HG02852 (cell line): ENCODE measurements around the gene S100A16.
A peak's percentile ranks its signal among the peaks of the same experiment; 100 is the strongest.
"Not testable (repeated sequence)": the region's sequence is repeated elsewhere in the genome, so short reads cannot be mapped to it uniquely, and the experiment has no call there.

Source experiments
- ATAC-seq: cut with Tn5 transposase; IDR thresholded peaks from one replicate; pipeline ENCODE4 v1.9.1; 2021; ENCODE audit warnings: mild to moderate bottlenecking, moderate library complexity; ENCODE audit not compliant: unreplicated experiment

Gene S100A16

DNA sequence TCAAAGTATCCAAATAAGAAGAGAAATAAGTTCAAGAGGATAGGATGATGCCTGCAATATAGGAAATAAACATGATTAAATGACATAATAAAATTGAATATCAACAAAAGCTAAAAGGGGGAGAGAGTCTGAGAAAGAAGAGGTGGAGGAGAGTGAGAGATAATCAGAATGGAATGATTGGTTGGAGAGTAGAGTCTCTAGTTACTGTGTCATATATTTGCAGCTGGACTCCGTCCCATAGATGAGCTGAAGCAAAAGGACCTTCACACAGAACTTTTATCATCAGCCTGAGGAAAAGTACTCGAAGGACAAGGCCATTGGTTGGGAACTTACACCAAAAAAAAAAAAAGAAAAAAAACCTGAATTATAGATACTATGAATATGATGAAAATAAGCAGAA, 24.5 kb downstream of the S100A16 start:
- ATAC-seq: no peak

DNA sequence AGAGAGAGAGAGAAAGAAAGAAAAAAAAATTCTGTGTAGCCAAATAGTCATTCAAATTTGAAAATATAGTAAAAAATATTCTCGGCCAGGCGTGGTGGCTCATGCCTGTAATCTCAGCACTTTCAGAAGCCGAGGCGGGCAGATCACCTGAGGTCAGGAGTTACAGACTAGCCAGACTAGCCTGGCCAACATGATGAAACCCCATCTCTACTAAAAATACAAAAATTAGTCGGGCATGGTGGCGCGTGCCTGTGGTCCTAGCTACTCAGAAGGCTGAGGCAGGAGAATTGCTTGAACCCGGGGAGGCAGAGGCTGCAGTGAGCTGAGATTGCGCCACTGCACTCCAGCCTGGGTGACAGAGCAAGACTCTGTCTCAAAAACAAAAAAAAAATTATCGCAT, 24.9 kb downstream of the S100A16 start:
- ATAC-seq: not testable (repeated sequence)

DNA sequence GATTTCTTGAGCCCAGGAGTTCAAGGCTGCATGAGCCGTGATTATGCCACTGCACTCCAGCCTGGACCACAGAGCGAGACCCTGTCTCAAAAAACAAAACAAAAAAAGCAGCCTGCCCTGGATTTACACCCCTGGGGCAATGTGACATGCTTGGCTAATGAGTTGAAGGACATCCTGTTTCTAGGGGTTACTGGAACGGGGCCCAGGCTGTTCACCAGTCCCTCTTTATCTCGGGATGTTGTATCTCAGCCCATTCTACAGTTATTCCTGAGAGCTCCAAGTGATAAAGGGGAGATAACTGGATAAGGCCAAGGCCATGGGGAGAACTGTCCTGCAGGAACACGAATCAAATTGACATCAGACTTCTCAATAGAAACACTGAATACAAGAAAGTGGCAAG, 25.6 kb downstream of the S100A16 start:
- ATAC-seq: no peak

DNA sequence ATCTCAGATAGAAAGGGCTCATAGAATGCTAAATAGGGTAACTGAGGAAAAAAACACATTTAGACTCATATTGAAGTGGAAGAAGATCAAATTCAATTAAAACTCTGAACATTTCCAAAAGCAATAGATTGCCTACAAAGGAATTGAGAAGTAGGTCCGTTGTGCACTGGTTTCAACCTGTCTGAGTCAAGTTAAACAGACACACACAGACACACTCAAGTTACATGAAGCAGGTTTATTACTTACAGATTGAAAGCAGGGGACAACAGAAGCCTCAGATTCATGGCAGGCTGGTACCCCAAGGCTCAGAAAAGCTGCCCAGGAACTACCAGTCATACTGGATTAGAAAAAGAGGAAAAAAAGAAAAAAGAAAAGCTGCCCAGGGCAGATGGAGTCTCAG, 26.6 kb downstream of the S100A16 start:
- no peak for ATAC-seq

DNA sequence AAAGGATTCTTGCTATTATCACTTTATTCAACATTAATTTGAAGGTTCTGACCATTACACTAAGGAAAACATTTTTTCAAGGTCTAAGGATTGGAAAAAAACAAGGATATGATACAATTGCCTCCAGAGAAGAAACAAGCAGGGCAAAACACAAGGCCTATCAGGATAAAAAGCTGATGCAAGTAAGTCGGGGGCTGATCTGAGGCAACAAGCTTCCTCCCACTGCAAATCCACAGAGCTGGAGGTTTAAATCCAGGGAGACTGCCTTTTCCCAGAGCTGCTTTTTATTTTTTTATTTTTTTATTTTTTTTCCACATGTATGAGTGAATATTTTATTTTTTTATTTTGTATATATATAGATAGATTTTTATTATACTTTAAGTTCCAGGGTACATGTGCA, 27.9 kb downstream of the S100A16 start:
- ATAC-seq: no peak

DNA sequence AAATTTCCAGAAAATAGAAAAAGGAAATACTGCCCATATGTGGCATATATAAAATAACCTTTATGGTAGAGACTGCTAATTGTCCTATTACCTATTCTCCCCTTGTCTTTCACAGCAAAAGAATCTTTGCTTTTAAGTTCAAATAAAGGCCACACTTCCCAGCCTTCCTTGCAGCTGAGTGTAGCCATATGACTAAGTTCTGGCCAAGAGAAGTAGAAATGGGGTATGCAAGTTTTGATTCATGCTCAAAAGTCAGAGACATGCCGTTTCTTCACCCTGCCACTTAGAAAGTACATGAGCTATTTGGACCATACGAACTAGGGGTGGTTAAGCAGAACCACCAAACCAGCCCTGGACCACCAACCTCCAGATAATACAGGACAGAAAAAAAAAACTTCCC, 29.0 kb downstream of the S100A16 start:
- ATAC-seq: no peak

DNA sequence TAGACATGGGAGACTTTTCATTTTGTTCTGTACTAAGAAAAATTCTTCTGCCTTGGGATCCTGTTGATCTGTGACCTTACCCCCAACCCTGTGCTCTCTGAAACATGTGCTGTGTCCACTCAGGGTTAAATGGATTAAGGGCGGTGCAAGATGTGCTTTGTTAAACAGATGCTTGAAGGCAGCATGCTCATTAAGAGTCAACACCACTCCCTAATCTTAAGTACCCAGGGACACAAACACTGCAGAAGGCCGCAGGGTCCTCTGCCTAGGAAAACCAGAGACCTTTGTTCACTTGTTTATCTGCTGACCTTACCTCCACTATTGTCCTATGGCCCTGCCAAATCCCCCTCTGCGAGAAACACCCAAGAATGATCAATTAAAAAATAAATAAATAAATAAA, 29.4 kb downstream of the S100A16 start:
- not testable (repeated sequence) for ATAC-seq

DNA sequence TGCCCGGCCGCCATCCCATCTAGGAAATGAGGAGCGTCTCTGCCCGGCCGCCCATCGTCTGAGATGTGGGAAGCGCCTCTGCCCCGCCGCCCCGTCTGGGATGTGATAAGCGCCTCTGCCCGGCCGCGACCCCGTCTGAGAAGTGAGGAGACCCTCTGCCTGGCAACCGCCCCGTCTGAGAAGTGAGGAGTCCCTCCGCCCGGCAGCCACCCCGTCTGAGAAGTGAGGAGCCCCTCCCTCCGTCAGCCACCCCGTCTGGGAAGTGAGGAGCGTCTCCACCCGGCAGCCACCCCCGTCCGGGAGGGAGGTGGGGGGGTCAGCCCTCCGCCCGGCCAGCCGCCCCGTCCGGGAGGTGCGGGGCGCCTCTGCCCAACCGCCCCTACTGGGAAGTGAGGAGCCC, 30.1 kb downstream of the S100A16 start:
- ATAC-seq: not testable (repeated sequence)

DNA sequence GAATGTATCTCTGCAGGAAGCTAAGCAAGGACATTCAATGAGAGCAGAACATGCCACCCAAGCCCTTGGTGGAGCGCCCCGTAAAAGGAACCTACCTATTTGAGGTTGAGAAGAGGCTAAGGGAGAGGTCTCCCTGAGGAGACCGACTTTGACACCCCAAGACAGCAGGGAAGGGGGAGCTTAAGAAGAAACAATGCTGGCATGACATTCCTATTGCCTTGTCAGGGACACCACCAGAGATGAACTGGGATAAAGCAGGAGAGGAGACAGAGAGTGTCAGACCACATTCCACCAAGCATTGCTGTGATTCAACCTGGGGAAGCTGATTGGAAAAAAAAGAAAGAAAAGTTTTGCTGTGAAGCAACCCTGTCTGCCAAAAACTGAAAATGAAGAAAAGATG, 34.0 kb downstream of the S100A16 start:
- no peak for ATAC-seq

DNA sequence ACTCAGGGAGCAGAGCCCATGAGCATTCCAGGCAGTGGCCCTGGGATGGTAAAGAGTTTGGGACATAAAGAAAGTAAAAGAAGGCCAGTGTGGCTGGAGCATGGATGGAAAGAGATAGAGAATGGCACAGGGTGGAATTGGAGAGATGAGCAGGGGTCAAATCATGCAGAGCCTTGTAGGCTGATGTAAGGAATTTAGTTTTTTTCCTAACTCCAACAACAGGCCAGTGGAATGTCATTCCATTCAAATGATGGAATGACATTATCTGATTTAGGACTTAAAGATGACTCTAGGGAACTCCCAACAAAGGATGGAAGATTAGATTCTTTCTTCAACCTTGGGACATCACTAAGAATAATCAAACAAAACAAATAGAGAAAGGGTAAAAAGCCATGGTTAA, 34.4 kb downstream of the S100A16 start:
- ATAC-seq: no peak

DNA sequence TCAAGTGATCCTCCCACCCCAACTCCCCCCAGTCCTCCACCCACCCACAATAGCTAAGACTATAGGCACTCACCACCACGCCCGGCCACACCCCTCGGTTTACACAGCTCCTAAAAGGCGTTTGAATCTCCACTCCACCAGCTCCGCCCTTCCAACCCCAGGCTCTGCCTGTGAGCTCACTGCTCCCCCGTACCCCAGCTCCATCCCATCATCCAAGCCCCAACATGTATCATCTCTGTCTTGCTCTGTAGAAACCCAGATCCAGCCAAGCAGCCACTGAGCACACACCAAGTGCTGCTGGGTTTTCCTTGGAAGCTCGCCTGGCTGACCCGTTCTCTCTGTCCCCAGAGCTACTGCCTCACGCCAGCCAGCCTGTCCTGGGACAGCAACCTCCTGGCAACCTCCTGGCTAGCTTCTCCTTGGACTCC, 35.3 kb downstream of the S100A16 start:
- no peak for ATAC-seq

DNA sequence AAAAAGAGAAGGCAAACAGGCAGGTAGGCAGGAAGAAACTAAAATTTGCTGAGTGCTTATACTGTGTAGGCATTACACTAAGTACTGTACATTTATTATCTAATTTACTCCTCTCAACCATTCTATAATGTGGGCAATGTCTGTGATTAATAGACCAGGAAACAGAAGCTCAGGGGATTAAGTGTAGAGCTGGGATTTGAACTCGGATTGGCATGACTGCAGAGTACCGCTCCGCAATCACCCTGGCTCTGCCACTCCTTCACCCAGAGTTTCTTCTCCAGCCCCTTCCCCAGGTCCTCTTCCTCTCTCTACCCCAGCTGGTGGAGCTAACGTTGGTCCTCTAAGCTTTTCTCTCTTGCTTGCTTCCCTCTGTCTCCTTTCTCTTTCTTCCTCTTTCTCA, 35.8 kb downstream of the S100A16 start:
- ATAC-seq: no peak

DNA sequence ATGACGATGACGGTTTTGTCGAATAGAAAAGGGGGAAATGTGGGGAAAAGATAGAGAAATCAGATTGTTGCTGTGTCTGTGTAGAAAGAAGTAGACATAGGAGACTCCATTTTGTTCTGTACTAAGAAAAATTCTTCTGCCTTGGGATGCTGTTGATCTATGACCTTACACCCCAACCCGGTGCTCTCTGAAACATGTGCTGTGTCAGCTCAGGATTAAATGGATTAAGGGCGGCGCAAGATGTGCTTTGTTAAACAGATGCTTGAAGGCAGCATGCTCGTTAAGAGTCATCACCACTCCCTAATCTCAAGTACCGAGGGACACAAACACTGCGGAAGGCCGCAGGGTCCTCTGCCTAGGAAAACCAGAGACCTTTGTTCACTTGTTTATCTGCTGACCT, 37.4 kb downstream of the S100A16 start:
- not testable (repeated sequence) for ATAC-seq

DNA sequence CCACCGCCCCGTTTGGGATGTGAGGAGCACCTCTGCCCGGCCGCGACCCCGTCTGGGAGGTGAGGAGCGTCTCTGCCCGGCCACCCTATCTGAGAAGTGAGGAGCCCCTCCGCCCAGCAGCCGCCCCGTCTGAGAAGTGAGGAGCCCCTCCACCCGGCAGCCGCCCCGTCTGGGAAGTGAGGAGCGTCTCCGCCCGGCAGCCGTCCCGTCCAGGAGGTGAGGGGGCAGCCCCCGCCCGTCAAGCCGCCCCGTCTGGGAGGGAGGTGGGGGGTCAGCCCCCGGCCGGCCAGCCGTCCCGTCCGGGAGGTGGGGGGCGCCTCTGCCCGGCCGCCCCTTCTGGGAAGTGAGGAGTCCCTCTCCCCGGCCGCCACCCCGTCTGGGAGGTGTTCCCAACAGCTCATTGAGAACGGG, 37.9 kb downstream of the S100A16 start:
- not testable (repeated sequence) for ATAC-seq

DNA sequence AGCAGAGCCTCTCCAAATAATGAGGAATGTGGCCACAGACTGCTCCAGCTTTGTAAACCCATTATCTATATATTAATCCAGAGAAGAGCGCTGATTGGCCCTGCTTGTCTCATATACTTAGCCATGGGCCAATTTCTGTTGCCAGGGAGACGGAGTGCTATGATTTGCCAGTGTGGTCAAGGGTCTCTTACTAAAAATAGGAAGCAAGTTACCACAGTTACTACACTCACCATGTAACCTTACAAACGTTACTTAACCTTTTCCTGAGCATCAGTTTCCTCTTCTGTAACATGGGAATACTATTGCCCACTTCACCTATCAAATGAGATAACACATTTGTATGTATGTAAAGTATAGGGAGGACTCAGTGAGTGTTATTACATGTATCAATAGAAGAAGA, 39.6 kb downstream of the S100A16 start:
- ATAC-seq: no peak

DNA sequence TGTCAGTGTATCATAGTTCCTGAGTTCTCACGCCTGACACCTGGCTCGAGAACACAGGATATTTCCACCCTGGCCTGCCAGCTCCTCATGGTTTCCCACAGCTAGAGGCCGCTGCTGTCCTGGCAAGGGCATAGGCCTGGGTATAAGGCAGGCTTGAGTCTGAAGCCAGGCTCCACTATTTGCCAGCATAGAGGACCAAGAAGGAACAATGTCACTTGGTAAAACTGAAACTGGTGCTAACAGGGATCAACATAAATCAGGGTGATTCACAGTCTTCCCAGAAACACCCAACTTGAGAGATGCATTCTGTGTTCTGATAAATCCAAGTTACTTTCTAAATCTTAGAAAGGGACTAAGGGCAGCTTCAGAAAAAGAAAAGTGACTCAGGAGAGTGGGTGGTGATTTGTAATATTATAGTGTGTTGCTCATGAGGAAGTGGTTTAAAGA, 40.3 kb downstream of the S100A16 start:
- ATAC-seq: peak; percentile 60

DNA sequence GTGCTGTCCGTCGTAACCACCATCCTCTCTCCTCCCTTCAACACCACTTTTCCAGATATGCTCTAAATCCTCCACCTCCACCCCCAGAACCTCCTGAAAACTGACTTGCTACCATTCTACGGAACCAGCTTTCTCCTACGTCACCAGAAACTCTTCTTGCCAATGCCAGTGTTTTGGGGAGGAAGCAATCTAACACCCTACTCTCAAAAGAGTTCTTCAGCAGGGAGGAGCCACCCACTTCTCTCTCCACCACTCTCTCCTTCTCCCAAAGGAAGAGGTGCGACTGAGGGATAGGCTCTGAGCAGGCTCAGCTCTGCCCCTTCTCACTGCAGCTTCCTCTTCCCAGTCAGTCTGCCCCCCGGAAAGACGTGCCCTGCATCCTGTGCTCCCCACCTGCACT, 41.2 kb downstream of the S100A16 start:
- no peak for ATAC-seq

DNA sequence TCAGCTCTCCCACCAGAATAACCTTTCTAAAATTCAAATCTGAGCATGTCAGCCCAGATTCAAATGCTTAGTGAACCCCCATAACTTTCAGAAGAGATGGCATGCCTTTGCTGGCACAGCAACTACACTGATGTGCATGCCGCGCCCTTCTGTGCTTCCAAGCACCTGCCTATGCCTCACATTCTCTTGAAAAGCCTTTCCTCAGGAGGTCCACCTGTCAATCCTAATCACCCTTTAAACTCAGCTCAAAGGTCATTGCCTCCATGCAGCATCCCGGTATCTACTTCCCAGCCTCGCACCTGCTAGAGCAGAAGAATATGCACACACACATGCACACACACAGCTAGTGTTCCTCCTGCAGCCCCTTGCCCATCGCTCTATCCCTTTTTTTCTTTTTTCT, 42.1 kb downstream of the S100A16 start:
- no peak for ATAC-seq

DNA sequence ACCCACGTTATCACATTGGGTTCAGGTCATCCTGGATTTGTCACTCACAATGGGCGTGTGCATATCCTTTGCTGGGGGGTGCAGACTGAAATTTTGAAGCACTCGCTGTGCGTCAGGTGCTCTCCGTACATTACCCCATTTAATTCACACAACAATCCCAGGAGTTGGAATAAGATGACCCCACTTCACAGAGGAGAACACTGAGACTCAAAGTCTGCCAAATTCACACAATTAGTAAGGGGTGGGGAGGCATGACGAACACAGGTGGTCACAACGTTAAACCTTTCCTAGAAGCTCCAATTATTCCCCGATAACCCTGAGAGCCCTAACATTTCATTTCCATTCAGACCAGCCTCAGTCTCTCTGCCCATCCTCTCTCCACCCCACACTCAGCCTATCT, 43.5 kb downstream of the S100A16 start:
- no peak for ATAC-seq

DNA sequence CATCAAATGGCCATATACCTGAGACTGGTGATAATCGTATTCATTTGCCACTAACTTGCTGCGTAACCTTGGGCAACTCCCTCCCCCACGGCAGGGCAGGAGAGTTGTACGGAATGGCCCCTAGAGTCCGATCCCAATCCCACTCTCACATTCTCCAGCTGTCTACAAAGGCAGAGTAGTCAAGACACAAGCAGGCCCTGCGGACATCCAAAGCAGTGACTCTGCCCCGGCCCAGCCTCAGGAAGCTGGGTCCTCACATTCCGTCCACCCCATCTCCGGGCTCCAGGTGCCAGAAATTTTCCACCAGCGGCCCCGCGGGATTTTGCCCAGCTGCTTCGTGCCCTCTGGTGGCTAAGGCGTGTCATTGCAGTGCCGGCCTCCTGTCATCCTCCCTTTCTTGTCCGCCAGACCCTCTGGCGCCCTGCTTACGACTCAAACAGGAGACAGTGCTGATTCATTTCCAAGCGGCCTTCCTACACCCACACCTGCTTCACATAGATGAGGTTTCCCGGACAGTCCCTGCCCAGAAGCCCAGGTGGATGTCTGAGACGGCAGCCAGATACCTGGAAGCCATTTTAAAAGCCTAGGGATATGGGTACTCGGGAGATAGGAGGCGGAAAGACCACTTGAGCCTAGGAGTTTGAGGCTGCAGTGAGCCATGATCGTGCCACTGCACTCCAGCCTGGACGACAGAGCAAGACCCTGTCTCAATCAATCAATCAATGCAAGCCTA, 44.4 kb downstream of the S100A16 start:
- no peak for ATAC-seq

DNA sequence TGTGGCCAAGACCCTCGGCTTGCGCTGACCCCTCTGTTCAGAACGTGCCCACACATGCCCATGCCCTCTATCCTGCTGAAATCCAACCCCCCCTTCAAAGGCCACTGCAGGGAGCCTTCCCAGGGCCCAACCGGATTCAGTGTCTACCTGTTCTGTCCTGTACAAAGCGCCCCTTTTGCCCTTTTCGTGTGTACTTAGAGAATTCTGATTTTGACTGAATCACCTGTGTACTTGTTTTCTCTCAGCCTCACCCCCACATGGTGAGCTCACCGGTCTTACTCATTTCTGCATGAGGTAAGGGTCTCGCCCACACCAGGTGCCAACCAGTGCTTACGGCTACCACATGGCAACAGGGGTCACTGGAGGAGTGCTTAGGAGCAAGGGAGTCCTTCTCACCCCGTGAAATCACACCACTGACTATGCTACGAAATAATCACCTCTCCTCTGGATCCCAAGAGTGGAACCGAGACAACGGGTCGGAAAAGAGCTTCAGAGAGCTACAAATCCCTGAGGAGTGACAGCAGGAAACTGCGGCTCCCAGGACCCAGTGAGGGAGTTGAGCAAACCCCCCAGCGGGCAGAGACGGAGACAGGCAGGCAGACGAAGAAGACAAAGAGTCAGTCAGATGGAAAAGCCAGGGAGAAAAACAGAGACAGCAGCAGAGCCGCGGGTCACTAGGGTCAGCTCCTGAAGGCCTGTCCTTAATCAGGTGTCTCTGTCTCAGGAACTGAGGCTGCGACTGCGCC, 45.1 kb downstream of the S100A16 start:
- ATAC-seq: no peak
